Measurements from ENCODE around the gene MCTP2. TPM values are rescaled to one million over a fixed set of nuclear protein-coding genes. Genes with fewer than 3 reads are reported as not detected.

MCTP2 gene
- total and polyA plus RNA-seq, 9 of the 15 experiments (the other 6 are each of a cell fraction or from before 2014, with no cell fraction given): 0.07 TPM; not detected in 8

DNA sequence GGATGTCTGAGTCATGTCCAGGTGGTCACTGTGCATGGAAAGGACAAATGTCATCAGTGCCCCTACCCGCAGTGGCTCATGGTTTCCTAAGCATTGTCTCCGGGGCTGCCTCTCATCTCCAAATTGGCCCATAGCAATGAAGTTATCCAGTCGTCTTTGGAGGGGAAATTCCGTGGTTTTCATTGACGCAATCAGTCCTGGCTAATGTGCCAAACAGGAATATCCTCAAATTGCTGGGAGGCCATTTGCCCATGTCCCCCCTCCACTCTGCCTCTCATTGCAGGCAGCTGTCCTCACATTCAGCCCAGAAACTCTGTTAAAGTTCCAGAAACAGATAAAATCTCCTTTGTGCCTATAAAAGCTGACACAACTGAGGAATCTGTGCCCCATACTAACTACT lies 81.6 kb downstream of the MCTP2 start:
- H3K27ac ChIP-seq (ENCODE audit: extremely low read depth, low read depth, low read length): no peak overlapping the region
- ATAC-seq: no peak
- no TSS peak for BruUV-seq (replicated peaks)
- no peak overlapping the region for H3K4me3 ChIP-seq
- ChIA-PET CTCF (ENCODE audit: low intra/inter-chr PET ratio) (no interaction called here), POLR2A (no interaction called here)
- intact Hi-C loops (cut with micrococcal nuclease) (no loop called here), in situ Hi-C loops (cut with MboI) (loop anchor here (25.0 kb wide), 1 partner anchor 1276 kb away; no protein-coding TSS in a partner anchor)
- no peaks in the 10 kb centered on the region for H4K20me1 ChIP-seq (replicated peaks; ENCODE audit: control insufficient read depth, insufficient read depth, low read length)
- no peaks in the 10 kb centered on the region for H3K79me2 ChIP-seq (ENCODE audit: control insufficient read depth, insufficient read depth, low read length)
- no peaks in the 10 kb centered on the region for H3K9me3 ChIP-seq (replicated peaks; ENCODE audit: control insufficient read depth, insufficient read depth, low read depth, low read length)
- 0% methylated on average over 5 of the region's 5 CpGs for WGBS (ENCODE audit: insufficient coverage, low coverage, missing lambda C conversion rate)
- FAIRE-seq: no peak
- no peak for DNase-seq (ENCODE audit: extremely low read depth in 1 of 4, low spot score in 3 of 4)
- no peaks in the 10 kb centered on the region for H3K4me1 ChIP-seq (replicated peaks in 1 of 2; ENCODE audit: control insufficient read depth in 2 of 2, insufficient read depth in 2 of 2, low read length in 2 of 2)
- H3K27me3 ChIP-seq (ENCODE audit: control insufficient read depth in 2 of 2, insufficient read depth in 2 of 2, low read length in 2 of 2): no peaks in the 10 kb centered on the region
- H3K36me3 ChIP-seq (ENCODE audit: control insufficient read depth, insufficient read depth, low read length): no peaks in the 10 kb centered on the region
- TF ChIP-seq THRAP3 (IDR thresholded peaks at IDR 0.05; ENCODE audit: borderline replicate concordance) (no peak), FIP1L1 (IDR thresholded peaks at IDR 0.05; ENCODE audit: low read depth, low read length, poor library complexity, severe bottlenecking) (no peak), CCAR2 (IDR thresholded peaks at IDR 0.05; ENCODE audit: low read depth, low read length) (no peak)
- no peak overlapping the region for H2AFZ ChIP-seq (ENCODE audit: low read depth, low read length)
- H3K9ac ChIP-seq (ENCODE audit: insufficient read depth in 1 of 2, low read depth in 2 of 2, low read length in 2 of 2): no peak overlapping the region
- H3K4me2 ChIP-seq (ENCODE audit: insufficient read depth, low read length): no peak overlapping the region
- H3K9me1 ChIP-seq (ENCODE audit: control insufficient read depth, insufficient read depth, low read length): no peaks in the 10 kb centered on the region

DNA sequence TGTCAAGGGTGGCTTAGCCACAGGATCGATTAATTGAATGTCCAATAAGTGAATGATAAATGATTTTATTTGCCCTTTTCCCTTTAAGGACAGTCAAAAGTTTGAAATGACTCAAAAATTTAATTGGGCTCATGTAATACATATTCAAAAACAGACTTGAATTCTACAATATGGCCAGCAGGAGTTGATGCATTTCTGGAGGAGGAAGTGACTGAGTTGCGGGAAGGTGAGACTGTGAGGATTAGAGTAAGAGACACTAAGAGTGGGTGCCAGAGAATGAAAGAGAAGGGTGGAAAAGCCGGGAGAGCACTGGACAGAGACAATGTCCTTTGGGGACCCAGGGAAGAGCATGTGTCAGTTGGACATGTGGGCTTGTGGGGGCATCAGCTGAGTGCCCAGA lies 83.3 kb downstream of the MCTP2 start:
- H2AFZ ChIP-seq (ENCODE audit: low read depth, low read length): no peak overlapping the region
- H3K9me3 ChIP-seq (replicated peaks; ENCODE audit: control insufficient read depth, insufficient read depth, low read depth, low read length): no peaks in the 10 kb centered on the region
- H3K79me2 ChIP-seq (ENCODE audit: control insufficient read depth, insufficient read depth, low read length): no peaks in the 10 kb centered on the region
- no peaks in the 10 kb centered on the region for H3K9me1 ChIP-seq (ENCODE audit: control insufficient read depth, insufficient read depth, low read length)
- 2% methylated on average over 3 of the region's 3 CpGs for WGBS (ENCODE audit: insufficient coverage, low coverage, missing lambda C conversion rate)
- no peak for FAIRE-seq
- CTCF ChIA-PET (ENCODE audit: low intra/inter-chr PET ratio): no interaction called here
- no peak overlapping the region for H3K9ac ChIP-seq (ENCODE audit: insufficient read depth in 1 of 2, low read depth in 2 of 2, low read length in 2 of 2)
- no TSS peak for BruUV-seq (replicated peaks)
- H3K27me3 ChIP-seq (ENCODE audit: control insufficient read depth in 2 of 2, insufficient read depth in 2 of 2, low read length in 2 of 2): no peaks in the 10 kb centered on the region
- no peaks in the 10 kb centered on the region for H3K36me3 ChIP-seq (ENCODE audit: control insufficient read depth, insufficient read depth, low read length)
- intact Hi-C loops (cut with micrococcal nuclease) (no loop called here), in situ Hi-C loops (cut with MboI) (loop anchor here (25.0 kb wide), 1 partner anchor 1277 kb away; no protein-coding TSS in a partner anchor)
- no peak for DNase-seq (ENCODE audit: extremely low read depth in 1 of 4, low spot score in 3 of 4)
- POLR2A ChIA-PET: no interaction called here
- ATAC-seq: no peak
- no peaks in the 10 kb centered on the region for H3K4me1 ChIP-seq (replicated peaks in 1 of 2; ENCODE audit: control insufficient read depth in 2 of 2, insufficient read depth in 2 of 2, low read length in 2 of 2)
- no peak overlapping the region for H3K4me2 ChIP-seq (ENCODE audit: insufficient read depth, low read length)
- H4K20me1 ChIP-seq (replicated peaks; ENCODE audit: control insufficient read depth, insufficient read depth, low read length): no peaks in the 10 kb centered on the region
- no peak overlapping the region for H3K4me3 ChIP-seq
- H3K27ac ChIP-seq (ENCODE audit: extremely low read depth, low read depth, low read length): no peak overlapping the region
- no peak for TF ChIP-seq ZNF57 (CRISPR knock-in tag; IDR thresholded peaks at IDR 0.05)
- TF ChIP-seq ZFP30 (CRISPR knock-in tag; IDR thresholded peaks at IDR 0.05; ENCODE audit: borderline replicate concordance): no peak
- TF ChIP-seq, protein P1, sequence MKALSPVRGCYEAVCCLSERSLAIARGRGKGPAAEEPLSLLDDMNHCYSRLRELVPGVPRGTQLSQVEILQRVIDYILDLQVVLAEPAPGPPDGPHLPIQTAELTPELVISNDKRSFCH (CRISPR knock-in tag; IDR thresholded peaks at IDR 0.05): no peak
- TF ChIP-seq, protein P1 (tag; IDR thresholded peaks at IDR 0.05): no peak
- no peak for TF ChIP-seq ZNF354B (CRISPR knock-in tag; IDR thresholded peaks at IDR 0.05)
- no peak for TF ChIP-seq RFX5 (IDR thresholded peaks at IDR 0.05; ENCODE audit: low read depth, low read length)
- TF ChIP-seq MECOM (CRISPR knock-in tag; IDR thresholded peaks at IDR 0.05): no peak
- TF ChIP-seq, protein P2, sequence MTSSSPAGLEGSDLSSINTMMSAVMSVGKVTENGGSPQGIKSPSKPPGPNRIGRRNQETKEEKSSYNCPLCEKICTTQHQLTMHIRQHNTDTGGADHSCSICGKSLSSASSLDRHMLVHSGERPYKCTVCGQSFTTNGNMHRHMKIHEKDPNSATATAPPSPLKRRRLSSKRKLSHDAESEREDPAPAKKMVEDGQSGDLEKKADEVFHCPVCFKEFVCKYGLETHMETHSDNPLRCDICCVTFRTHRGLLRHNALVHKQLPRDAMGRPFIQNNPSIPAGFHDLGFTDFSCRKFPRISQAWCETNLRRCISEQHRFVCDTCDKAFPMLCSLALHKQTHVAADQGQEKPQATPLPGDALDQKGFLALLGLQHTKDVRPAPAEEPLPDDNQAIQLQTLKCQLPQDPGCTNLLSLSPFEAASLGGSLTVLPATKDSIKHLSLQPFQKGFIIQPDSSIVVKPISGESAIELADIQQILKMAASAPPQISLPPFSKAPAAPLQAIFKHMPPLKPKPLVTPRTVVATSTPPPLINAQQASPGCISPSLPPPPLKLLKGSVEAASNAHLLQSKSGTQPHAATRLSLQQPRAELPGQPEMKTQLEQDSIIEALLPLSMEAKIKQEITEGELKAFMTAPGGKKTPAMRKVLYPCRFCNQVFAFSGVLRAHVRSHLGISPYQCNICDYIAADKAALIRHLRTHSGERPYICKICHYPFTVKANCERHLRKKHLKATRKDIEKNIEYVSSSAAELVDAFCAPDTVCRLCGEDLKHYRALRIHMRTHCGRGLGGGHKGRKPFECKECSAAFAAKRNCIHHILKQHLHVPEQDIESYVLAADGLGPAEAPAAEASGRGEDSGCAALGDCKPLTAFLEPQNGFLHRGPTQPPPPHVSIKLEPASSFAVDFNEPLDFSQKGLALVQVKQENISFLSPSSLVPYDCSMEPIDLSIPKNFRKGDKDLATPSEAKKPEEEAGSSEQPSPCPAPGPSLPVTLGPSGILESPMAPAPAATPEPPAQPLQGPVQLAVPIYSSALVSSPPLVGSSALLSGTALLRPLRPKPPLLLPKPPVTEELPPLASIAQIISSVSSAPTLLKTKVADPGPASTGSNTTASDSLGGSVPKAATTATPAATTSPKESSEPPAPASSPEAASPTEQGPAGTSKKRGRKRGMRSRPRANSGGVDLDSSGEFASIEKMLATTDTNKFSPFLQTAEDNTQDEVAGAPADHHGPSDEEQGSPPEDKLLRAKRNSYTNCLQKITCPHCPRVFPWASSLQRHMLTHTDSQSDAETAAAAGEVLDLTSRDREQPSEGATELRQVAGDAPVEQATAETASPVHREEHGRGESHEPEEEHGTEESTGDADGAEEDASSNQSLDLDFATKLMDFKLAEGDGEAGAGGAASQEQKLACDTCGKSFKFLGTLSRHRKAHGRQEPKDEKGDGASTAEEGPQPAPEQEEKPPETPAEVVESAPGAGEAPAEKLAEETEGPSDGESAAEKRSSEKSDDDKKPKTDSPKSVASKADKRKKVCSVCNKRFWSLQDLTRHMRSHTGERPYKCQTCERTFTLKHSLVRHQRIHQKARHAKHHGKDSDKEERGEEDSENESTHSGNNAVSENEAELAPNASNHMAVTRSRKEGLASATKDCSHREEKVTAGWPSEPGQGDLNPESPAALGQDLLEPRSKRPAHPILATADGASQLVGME (CRISPR knock-in tag; IDR thresholded peaks at IDR 0.05): no peak
- no peak for TF ChIP-seq KLF16 (IDR thresholded peaks at IDR 0.05)

All from K562 (cell line).